GM12801 (cell line): ENCODE measurements around the gene ARFRP1.

Experiments
- CTCF ChIP-seq: IDR thresholded peaks from one replicate; pipeline ENCODE4 v1.5.1; 2011; ENCODE audit warnings: control low read depth; ENCODE audit not compliant: insufficient read length; ENCODE audit errors: extremely low read depth

Gene ARFRP1

GRCh38 chr20:63704749-63705117 lies 3.0 kb downstream of the ARFRP1 start:
- TF ChIP-seq CTCF: no peak

GRCh38 chr20:63703976-63704748 lies 3.6 kb downstream of the ARFRP1 start:
- no peak for TF ChIP-seq CTCF

GRCh38 chr20:63703471-63703975 lies 4.3 kb downstream of the ARFRP1 start:
- no peak for TF ChIP-seq CTCF

- TF ChIP-seq CTCF: no peak
Observed at GRCh38 chr20:63702751-63703470, 4.9 kb downstream of the ARFRP1 start.

GRCh38 chr20:63702036-63702665 lies 5.6 kb downstream of the ARFRP1 start:
- TF ChIP-seq CTCF: no peak

- no peak for TF ChIP-seq CTCF
Observed at GRCh38 chr20:63701329-63702035, 6.3 kb downstream of the ARFRP1 start.

- no peak for TF ChIP-seq CTCF
Observed at GRCh38 chr20:63701051-63701328, 6.8 kb downstream of the ARFRP1 start.
